H9 (cell line): ENCODE results near the gene SCN5A. TPM values are rescaled to one million over a fixed set of nuclear protein-coding genes. Genes with fewer than 3 reads are reported as not detected.

ENCODE experiments used
- DNase-seq: peaks from one replicate; pipeline ENCODE4 v3.0.0-alpha.2; 2017
- H2AFZ ChIP-seq: one replicate; pipeline ENCODE4 v1.6.1; 2013; ENCODE audit warnings: mild to moderate bottlenecking, low read length, control low read depth, moderate library complexity
- H2AK5ac ChIP-seq: 2 replicates; pipeline ENCODE4 v1.6.1; 2013; ENCODE audit warnings: low read length, control low read depth, mixed read lengths; ENCODE audit not compliant: insufficient read length
- H2BK120ac ChIP-seq: one replicate; pipeline ENCODE4 v1.6.1; 2013; ENCODE audit warnings: low read depth, mild to moderate bottlenecking, low read length, control low read depth, inconsistent platforms; ENCODE audit not compliant: poor library complexity, severe bottlenecking
- H2BK12ac ChIP-seq: 2 replicates; pipeline ENCODE4 v1.6.1; 2013; ENCODE audit warnings: low read length, control low read depth, mixed read lengths, low read depth; ENCODE audit not compliant: insufficient read length
- H2BK15ac ChIP-seq: 2 replicates; pipeline ENCODE4 v1.6.1; 2013; ENCODE audit warnings: low read depth, low read length, control low read depth
- H2BK20ac ChIP-seq: one replicate; pipeline ENCODE4 v1.6.1; 2013; ENCODE audit warnings: low read depth, mild to moderate bottlenecking, low read length, control low read depth, inconsistent platforms; ENCODE audit not compliant: poor library complexity, severe bottlenecking
- H2BK5ac ChIP-seq: 2 replicates; pipeline ENCODE4 v1.6.1; 2013; ENCODE audit warnings: low read length, control low read depth, mixed read lengths; ENCODE audit not compliant: insufficient read length
- H3K14ac ChIP-seq: 2 replicates; pipeline ENCODE4 v1.6.1; 2013; ENCODE audit warnings: low read length, control low read depth; ENCODE audit not compliant: insufficient read depth
- H3K18ac ChIP-seq: 2 replicates; pipeline ENCODE4 v1.6.1; 2013; ENCODE audit warnings: low read depth, mild to moderate bottlenecking, mixed read lengths, low read length, control low read depth; ENCODE audit not compliant: insufficient read length
- H3K23ac ChIP-seq: 2 replicates; pipeline ENCODE4 v1.6.1; 2013; ENCODE audit warnings: low read length, control low read depth, mixed read lengths, low read depth; ENCODE audit not compliant: insufficient read length
- H3K23me2 ChIP-seq: 2 replicates; pipeline ENCODE4 v1.6.1; 2013; ENCODE audit warnings: low read depth, mild to moderate bottlenecking, mixed read lengths, low read length, control low read depth; ENCODE audit not compliant: insufficient read length, poor library complexity, severe bottlenecking
- H3K27ac ChIP-seq: 2 replicates; pipeline ENCODE4 v1.5.1; 2013; ENCODE audit warnings: low read length, control low read depth, mixed read lengths, low read depth; ENCODE audit not compliant: insufficient read length
- H3K27me3 ChIP-seq: 2 replicates; pipeline ENCODE4 v1.6.1; 2013; ENCODE audit warnings: low read length, control low read depth, inconsistent platforms; ENCODE audit not compliant: insufficient read depth
- H3K4ac ChIP-seq: 2 replicates; pipeline ENCODE4 v1.6.1; 2013; ENCODE audit warnings: low read depth, mild to moderate bottlenecking, control low read depth, inconsistent platforms, low read length, moderate library complexity
- H3K4me1 ChIP-seq: 2 replicates; pipeline ENCODE4 v1.6.1; 2013; ENCODE audit warnings: low read length, control low read depth, inconsistent platforms; ENCODE audit not compliant: insufficient read depth
- H3K4me2 ChIP-seq: 2 replicates; pipeline ENCODE4 v1.6.1; 2013; ENCODE audit warnings: low read length, control low read depth, mixed read lengths; ENCODE audit not compliant: insufficient read length, insufficient read depth
- H3K56ac ChIP-seq: 2 replicates; pipeline ENCODE4 v1.6.1; 2013; ENCODE audit warnings: low read depth, mild to moderate bottlenecking, mixed read lengths, low read length, control low read depth; ENCODE audit not compliant: insufficient read length
- H3K79me1 ChIP-seq: 2 replicates; pipeline ENCODE4 v1.6.1; 2013; ENCODE audit warnings: low read depth, mild to moderate bottlenecking, moderate library complexity, low read length, control low read depth, inconsistent platforms; ENCODE audit not compliant: insufficient read depth, poor library complexity, severe bottlenecking
- H3K79me2 ChIP-seq: 2 replicates; pipeline ENCODE4 v1.6.1; 2013; ENCODE audit warnings: low read length, control low read depth, inconsistent platforms; ENCODE audit not compliant: insufficient read depth
- H3K9ac ChIP-seq: 2 replicates; pipeline ENCODE4 v1.6.1; 2013; ENCODE audit warnings: low read length, control low read depth, mixed read lengths; ENCODE audit not compliant: insufficient read length; ENCODE audit errors: extremely low read depth
- H3K9me3 ChIP-seq: one replicate; pipeline ENCODE4 v1.6.1; 2013; ENCODE audit warnings: low read depth, low read length, inconsistent platforms; ENCODE audit not compliant: control insufficient read depth
- H3T11ph ChIP-seq: one replicate; pipeline ENCODE4 v1.6.1; 2013; ENCODE audit warnings: mild to moderate bottlenecking, low read length, control low read depth, inconsistent platforms
- H4K20me1 ChIP-seq: one replicate; pipeline ENCODE4 v1.6.1; 2013; ENCODE audit not compliant: control insufficient read depth, insufficient read length, insufficient read depth
- H4K5ac ChIP-seq: 2 replicates; pipeline ENCODE4 v1.6.1; 2013; ENCODE audit warnings: low read depth, mild to moderate bottlenecking, mixed read lengths, low read length, control low read depth; ENCODE audit not compliant: insufficient read length
- H4K8ac ChIP-seq: replicated peaks from 2 replicates; pipeline ENCODE4 v1.6.1; 2013; ENCODE audit warnings: low read length, control low read depth, mixed read lengths, low read depth; ENCODE audit not compliant: insufficient read length
- H4K91ac ChIP-seq: 2 replicates; pipeline ENCODE4 v1.6.1; 2013; ENCODE audit warnings: low read depth, mild to moderate bottlenecking, moderate library complexity, mixed read lengths, low read length, control low read depth; ENCODE audit not compliant: insufficient read length
- H3K27ac Mint-ChIP-seq, 3 experiments: 2 replicates in 2 of 3; 3 replicates in 1 of 3; pipeline ENCODE4 v1.8.0; 2020 to 2021; ENCODE audit warnings: mixed read lengths in 3 of 3, mild to moderate bottlenecking in 1 of 3, moderate library complexity in 1 of 3
- H3K27me3 Mint-ChIP-seq: 2 replicates; pipeline ENCODE4 v1.8.0; 2021; ENCODE audit warnings: low read depth, mild to moderate bottlenecking, moderate library complexity, mixed read lengths
- H3K36me3 Mint-ChIP-seq, 3 experiments: 2 replicates in 2 of 3; 3 replicates in 1 of 3; pipeline ENCODE4 v1.8.0; 2020 to 2021; ENCODE audit warnings: low read depth in 3 of 3, mixed read lengths in 3 of 3; ENCODE audit not compliant: insufficient read depth in 1 of 3
- H3K4me1 Mint-ChIP-seq, 2 experiments: 2 replicates each; pipeline ENCODE4 v1.8.0; 2020; ENCODE audit warnings: mixed read lengths in 2 of 2
- H3K4me3 Mint-ChIP-seq, 2 experiments: 2 replicates in 1 of 2; 3 replicates in 1 of 2; pipeline ENCODE4 v1.8.0; 2020 to 2021; ENCODE audit warnings: mild to moderate bottlenecking in 2 of 2, mixed read lengths in 2 of 2, moderate library complexity in 1 of 2
- H3K9me3 Mint-ChIP-seq, 2 experiments: 2 replicates in 1 of 2; 3 replicates in 1 of 2; pipeline ENCODE4 v1.8.0; 2020; ENCODE audit warnings: mild to moderate bottlenecking in 2 of 2, mixed read lengths in 2 of 2, moderate library complexity in 1 of 2
- WGBS: extraction: QIAGEN DNeasy Blood & Tissue Kit; methylation state at CpG from one replicate; pipeline ENCODE4 v1.1.7; 2013; ENCODE audit warnings: missing lambda C conversion rate, low lambda C conversion rate, mixed read lengths; ENCODE audit not compliant: insufficient read length; ENCODE audit errors: extremely low coverage; 5-methylcytosine and 5-hydroxymethylcytosine counted together
- total RNA-seq: library from RNA; stranded (reverse); gene quantifications from 2 replicates; pipeline ENCODE4 v1.2.1, GENCODE V29; 2021
- TF ChIP-seq, protein P1 (sequence below): fragments of 200-600 bp; sonication (generic); conservative IDR thresholded peaks from 3 replicates; pipeline ENCODE4 v1.8.0; 2021; ENCODE audit warnings: antibody characterized with exemption, mild to moderate bottlenecking

Gene SCN5A
- total RNA-seq, 1 experiment from 2014 or later, result 6.5 TPM

GRCh38 chr3:38595393-38595792 lies 54.1 kb downstream of the SCN5A start:
- Histone ChIP-seq H2AK5ac (no peak overlapping the region), H3K27ac (no peak overlapping the region), H2BK20ac (no peak overlapping the region), H3K23ac (no peak overlapping the region), H4K8ac (no peak overlapping the region), H3K18ac (no peak overlapping the region), H3K4ac (no peak overlapping the region), H3K9me3 (no peaks in the 10 kb centered on the region), H3K14ac (no peak overlapping the region), H3K27me3 (no peaks in the 10 kb centered on the region), H3K23me2 (no peaks in the 10 kb centered on the region), H4K5ac (no peak overlapping the region), H3K4me1 (no peaks in the 10 kb centered on the region), H3T11ph (no peak overlapping the region), H3K79me1 (no peaks in the 10 kb centered on the region), H3K4me2 (no peak overlapping the region), H4K20me1 (no peaks in the 10 kb centered on the region), H4K91ac (no peak overlapping the region), H2BK5ac (no peak overlapping the region), H3K79me2 (no peaks in the 10 kb centered on the region), H2BK120ac (no peak overlapping the region), H2BK12ac (no peak overlapping the region), H3K9ac (no peak overlapping the region), H2BK15ac (no peak overlapping the region), H2AFZ (no peak overlapping the region), H3K56ac (no peak overlapping the region)
- no CpG with 5 or more reads among the region's 6 CpGs for WGBS
- Mint-ChIP-seq H3K27ac (no peak overlapping the region), H3K27me3 (no peaks in the 10 kb centered on the region), H3K9me3 (no peaks in the 10 kb centered on the region), H3K36me3 (peaks cover 0 to 23% (median 14%) of the 10 kb centered on the region in 3 experiments; a peak in 4 of 7 replicates), H3K4me3 (no peak overlapping the region), H3K4me1 (no peaks in the 10 kb centered on the region; a peak in 2 of 4 replicates)
- TF ChIP-seq, protein P1, sequence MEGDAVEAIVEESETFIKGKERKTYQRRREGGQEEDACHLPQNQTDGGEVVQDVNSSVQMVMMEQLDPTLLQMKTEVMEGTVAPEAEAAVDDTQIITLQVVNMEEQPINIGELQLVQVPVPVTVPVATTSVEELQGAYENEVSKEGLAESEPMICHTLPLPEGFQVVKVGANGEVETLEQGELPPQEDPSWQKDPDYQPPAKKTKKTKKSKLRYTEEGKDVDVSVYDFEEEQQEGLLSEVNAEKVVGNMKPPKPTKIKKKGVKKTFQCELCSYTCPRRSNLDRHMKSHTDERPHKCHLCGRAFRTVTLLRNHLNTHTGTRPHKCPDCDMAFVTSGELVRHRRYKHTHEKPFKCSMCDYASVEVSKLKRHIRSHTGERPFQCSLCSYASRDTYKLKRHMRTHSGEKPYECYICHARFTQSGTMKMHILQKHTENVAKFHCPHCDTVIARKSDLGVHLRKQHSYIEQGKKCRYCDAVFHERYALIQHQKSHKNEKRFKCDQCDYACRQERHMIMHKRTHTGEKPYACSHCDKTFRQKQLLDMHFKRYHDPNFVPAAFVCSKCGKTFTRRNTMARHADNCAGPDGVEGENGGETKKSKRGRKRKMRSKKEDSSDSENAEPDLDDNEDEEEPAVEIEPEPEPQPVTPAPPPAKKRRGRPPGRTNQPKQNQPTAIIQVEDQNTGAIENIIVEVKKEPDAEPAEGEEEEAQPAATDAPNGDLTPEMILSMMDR, result no peak
- DNase-seq, result no peak
